HG03565 (cell line): ENCODE results near the gene DNMBP.
"Not testable (repeated sequence)": the region's sequence is repeated elsewhere in the genome, so short reads cannot be mapped to it uniquely, and the experiment has no call there.

Source experiments
- ATAC-seq: cut with Tn5 transposase; IDR thresholded peaks from one replicate; pipeline ENCODE4 v1.9.1; 2021; ENCODE audit warnings: mild to moderate bottlenecking, moderate library complexity; ENCODE audit not compliant: unreplicated experiment

The DNMBP gene

GRCh38 chr10:99840859-99841258 lies 168.9 kb downstream of the DNMBP start:
- not testable (repeated sequence) for ATAC-seq

- no peak for ATAC-seq
Measured at GRCh38 chr10:99836711-99837110, 173.0 kb downstream of the DNMBP start.

- no peak for ATAC-seq
Measured at GRCh38 chr10:99835947-99836346, 173.8 kb downstream of the DNMBP start.

- no peak for ATAC-seq
Measured at GRCh38 chr10:99834410-99834809, 175.3 kb downstream of the DNMBP start.

GRCh38 chr10:99832439-99832838 lies 177.3 kb downstream of the DNMBP start:
- ATAC-seq: no peak

- no peak for ATAC-seq
Measured at GRCh38 chr10:99828464-99828863, 181.3 kb downstream of the DNMBP start.

GRCh38 chr10:99827936-99828335 lies 181.8 kb downstream of the DNMBP start:
- ATAC-seq: no peak
